Activated effector memory CD4-positive, alpha-beta T cell treated with Interleukin-2 at 50 U/mL for 16 hours (primary cell): ENCODE data around the gene SYNGR3.
"Not testable (repeated sequence)": the region's sequence is repeated elsewhere in the genome, so short reads cannot be mapped to it uniquely, and the experiment has no call there.

ENCODE experiments used
- DNase-seq: peaks from one replicate; pipeline ENCODE4 v3.0.0-alpha.2; 2020

The SYNGR3 gene

GRCh38 chr16:1959269-1960039 lies 30.3 kb upstream of the SYNGR3 start, which contains the start of gene NDUFB10:
NDUFB10 (plus strand) TSS chr16:1959538; CDS start chr16:1959625, 87 bp downstream.
- peak; percentile 88 for DNase-seq

- DNase-seq, result peak; percentile 30
Observed at GRCh38 chr16:1960665-1961630, 28.8 kb upstream of the SYNGR3 start.

DNA sequence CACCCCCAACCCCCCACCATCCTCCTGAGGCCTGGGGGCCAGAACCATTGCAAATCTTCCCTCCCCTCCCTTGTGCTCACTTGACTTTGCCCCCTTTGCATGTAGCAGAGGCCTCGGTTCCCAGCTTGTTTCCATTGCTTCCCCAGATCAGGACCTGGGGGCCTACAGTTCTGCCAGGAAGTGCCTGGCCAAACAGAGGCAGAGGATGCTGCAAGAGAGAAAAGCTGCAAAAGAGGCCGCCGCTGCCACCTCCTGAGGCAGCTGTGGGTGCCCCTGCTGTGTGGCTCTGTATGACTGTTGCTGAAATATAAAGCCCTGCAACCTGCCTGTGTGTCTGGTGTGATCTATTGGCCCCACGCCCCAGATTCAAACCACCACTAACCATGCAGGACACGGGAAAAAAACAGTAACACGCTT lies 28.1 kb upstream of the SYNGR3 start:
- peak; percentile 13 for DNase-seq

DNA sequence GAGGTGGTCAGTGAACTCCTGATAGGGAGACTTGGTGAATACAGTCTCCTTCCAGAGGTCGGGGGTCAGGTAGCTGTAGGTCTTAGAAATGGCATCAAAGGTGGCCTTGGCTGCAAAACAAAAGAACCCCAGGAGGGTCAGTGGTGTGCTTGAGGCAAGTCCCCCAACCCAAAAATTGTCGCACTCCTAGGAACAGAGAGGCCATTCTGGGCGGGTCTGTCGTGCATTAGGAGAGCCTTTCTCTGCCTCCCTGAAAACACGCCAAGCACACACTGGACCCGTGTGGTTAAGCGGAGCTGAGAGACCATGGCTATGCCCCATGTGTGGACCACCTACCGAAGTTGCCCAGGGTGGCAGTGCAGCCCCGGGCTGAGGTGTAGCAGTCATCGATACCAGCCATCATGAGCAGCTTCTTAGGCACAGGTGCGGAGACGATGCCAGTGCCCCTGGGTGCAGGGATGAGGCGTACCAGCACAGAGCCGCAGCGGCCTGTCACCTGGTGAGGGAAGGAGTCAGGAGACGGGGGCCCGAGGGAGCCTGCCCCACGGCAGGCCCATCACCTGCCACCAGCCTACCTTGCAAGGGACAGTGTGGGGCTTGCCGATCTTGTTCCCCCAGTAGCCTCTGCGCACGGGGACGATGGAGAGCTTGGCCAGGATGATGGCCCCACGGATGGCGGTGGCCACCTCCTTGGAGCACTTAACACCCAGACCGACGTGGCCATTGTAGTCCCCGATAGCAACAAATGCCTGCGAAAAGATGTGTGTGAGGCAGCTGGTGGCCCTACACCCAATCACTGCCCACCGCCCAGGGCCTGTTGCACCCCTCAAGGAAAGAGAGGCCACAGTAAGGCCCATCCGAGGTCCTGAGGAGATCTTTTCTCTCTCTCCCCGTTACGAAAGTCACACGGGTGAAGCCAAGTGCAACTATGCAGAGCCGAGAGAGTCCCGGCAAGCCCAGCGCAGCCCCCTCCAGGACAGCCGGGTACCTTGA lies 27.3 kb upstream of the SYNGR3 start:
- DNase-seq, result not testable (repeated sequence)

- no peak for DNase-seq
Observed at GRCh38 chr16:1963806-1964505, 25.8 kb upstream of the SYNGR3 start.

DNA sequence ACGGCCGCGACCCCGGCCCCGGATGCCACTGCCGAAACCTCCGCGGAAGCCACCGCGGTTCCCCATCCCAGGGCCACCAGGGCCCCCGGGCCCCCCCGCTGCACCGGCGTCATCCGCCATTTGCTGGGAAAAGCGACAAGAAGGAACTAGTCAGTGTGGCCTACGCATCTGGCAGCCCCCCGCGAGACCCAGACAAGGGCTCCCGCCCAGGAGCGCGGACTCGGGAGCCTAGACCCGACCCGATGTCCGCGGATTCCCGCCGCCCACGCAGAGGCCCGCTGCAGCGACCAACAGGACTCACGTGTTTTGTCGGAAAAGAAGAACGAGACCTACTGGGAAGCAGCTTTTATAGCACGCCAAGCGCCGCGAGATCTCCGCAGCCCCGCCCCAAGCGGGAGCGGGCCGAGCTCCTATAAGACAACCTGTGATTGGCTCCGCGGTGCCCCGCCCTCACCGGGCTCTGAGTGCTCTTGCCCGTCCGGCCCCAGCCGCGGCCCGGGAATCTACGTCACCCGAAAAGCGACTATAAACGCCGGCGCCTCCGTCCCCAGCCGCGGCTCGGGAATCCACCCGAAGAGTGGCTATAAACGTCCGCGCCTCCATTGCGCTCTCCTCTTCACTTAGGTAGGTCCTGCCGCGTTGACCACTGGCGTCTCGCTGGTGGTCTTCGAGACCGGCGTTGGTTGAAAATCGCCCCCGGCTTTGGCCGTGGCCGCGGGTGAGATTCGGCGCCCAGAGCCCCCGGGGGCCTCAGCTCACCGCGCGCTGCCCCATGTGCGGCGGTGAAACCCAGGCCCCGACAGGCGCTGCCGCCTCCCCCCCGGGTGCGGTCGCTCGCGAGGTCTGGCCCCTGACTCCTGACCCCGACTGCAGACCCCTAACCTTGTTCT lies 25.0 kb upstream of the SYNGR3 start, which contains the start of gene RPS2:
Gene RPS2 (minus strand): TSS at position 321 of the 890 bp plus-strand sequence. CDS start 201 bp downstream, at position 120.
- DNase-seq, result peak; percentile 98

GRCh38 chr16:1965396-1966001 lies 24.3 kb upstream of the SYNGR3 start:
- DNase-seq, result no peak

- no peak for DNase-seq
Observed at GRCh38 chr16:1966460-1966859, 23.3 kb upstream of the SYNGR3 start, which contains the start of gene RNF151. RNF151 (plus strand) TSS chr16:1966856; CDS start chr16:1966882, 26 bp downstream.

- DNase-seq, result no peak
Observed at GRCh38 chr16:1968146-1968953, 21.4 kb upstream of the SYNGR3 start.

GRCh38 chr16:1971796-1972489 lies 17.8 kb upstream of the SYNGR3 start, which contains the start of gene TBL3:
TBL3 (plus strand) TSS chr16:1972053; CDS start chr16:1972165, 112 bp downstream.
- peak; percentile 97 for DNase-seq

GRCh38 chr16:1972490-1972877 lies 17.3 kb upstream of the SYNGR3 start:
- DNase-seq, result no peak

DNA sequence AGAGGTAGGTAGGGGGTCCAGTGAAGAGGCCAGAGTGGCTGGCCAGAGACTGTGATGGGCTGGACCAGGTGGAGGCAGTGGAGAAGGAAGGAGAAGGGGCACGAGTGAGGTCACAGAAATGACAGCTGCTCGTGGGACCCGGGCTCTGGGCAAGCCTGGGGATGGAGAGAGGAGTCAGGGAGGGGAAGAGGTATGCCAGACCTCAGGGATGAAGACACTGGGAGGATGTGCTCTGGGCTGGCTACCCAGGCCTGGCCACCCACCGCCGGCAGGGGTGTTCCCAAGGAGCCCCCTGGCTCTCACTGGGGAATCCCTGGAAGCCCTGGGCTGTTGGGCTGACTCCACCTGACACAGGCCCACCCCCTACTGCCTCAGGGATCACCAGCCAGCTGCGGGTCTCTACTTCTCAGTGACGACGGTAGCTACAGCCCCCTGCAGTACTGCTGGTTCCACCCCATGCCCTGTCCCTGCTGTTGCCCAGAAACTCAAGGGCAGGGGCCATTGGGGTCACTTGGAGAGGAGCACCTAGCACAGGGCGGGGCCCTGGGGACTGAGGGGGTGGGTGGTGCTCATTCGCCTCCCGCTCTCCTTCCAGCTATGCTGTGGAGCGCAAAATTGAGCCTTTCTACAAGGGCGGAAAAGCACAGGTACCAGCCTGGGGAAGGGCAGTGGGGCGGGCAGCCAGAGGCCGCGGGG lies 16.2 kb upstream of the SYNGR3 start:
- no peak for DNase-seq

DNA sequence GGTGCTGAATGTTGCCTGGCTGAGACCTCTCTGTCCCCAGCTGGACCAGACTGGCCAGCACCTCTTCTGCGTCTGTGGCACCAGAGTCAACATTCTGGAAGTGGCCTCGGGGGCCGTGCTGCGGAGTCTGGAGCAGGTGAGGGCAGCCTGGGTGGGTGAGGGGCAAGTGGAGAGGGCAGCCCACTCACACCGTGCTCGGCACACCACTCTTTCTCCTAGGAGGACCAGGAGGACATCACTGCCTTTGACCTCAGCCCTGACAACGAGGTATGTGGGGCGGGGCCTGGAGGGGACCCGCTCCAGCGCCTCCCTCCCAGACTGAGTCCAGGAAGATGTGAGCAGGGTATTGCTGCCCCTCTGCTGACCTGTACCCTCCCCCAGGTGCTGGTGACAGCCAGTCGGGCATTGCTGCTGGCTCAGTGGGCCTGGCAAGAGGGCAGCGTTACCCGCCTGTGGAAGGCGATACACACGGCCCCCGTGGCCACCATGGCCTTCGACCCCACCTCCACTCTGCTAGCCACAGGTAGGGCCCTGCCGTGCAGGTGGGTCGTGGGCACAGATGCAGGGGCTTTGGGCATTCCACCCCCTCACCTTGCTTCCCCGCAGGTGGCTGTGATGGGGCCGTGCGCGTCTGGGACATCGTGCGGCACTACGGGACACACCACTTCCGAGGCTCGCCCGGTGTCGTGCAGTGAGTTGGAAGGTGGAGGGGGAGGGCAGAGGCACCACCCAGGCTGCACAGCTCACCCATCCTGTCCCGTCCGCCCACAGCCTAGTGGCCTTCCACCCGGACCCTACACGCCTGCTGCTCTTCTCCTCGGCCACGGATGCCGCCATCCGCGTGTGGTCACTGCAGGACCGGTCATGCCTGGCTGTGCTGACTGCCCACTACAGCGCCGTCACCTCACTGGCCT lies 15.4 kb upstream of the SYNGR3 start:
- DNase-seq, result no peak

DNA sequence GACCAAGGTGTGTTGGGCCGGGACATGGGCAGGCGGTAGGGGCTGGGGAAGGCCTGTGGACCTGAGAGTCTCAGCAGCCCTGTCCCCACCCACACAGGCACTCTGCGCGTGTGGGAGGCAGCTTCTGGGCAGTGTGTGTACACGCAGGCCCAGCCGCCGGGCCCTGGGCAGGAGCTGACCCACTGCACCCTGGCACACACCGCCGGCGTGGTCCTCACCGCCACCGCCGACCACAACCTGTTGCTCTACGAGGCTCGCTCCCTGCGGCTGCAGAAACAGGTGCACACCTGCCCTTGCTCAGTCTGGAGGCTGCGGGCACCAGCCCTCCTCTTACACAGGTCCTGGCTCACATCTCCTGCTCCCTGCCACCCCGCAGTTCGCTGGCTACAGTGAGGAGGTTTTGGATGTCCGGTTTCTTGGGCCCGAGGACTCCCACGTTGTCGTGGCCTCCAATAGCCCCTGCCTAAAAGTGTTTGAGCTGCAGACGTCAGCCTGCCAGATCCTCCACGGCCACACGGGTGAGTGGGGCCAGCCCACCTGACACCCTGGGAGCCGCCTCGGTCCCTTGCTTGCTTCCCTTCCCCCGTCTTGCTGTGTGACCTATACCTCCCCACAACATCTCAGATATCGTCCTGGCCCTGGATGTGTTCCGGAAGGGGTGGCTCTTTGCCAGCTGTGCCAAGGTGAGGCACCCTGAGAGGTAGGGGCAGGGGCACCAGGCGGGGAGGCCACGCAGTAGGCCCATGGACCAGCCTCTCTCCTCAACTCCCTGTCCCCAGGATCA lies 14.1 kb upstream of the SYNGR3 start:
- no peak for DNase-seq

GRCh38 chr16:1976216-1976520 lies 13.6 kb upstream of the SYNGR3 start:
- no peak for DNase-seq
